Measurements from ENCODE around the gene SPRED3.

DNA sequence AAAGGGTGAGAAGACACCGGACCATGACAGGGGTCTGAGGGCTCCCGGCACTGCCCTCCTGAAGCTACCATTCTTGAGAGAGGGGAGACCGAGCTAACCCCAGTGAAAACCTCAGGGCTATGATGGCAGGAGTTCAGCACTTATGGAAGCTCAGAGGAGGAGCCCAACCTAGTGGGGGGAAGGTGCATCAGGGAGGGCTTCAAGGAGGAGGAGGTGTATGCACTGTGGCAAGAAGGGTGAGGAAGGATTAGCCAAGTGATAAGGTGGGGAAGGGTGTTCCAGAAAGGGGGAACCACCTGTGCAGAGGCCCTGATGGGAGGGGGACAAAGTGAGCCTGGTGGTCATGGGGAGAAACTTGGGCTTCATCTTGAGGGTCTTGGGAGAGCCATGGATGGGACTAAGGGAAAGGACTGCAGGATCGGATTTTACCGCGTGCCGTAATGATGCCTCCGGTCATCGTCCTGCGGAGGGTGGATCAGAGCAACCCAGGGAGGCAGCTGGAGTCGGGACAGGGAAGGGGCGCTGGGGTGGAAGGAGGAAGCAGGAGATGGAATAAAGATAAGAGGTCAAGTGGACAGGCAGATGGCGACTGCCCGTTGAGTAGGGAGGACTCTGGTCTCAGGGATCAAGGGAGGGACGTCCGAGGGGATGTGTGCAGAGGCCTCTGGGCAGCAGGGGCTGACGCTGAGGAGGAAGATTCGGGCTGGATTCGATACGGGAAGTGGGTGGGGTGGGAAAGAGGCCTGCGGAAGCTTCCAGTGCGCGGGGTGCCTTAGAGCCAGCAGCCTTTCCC, 27.5 kb upstream of the SPRED3 start:
- TF ChIP-seq, protein P1, sequence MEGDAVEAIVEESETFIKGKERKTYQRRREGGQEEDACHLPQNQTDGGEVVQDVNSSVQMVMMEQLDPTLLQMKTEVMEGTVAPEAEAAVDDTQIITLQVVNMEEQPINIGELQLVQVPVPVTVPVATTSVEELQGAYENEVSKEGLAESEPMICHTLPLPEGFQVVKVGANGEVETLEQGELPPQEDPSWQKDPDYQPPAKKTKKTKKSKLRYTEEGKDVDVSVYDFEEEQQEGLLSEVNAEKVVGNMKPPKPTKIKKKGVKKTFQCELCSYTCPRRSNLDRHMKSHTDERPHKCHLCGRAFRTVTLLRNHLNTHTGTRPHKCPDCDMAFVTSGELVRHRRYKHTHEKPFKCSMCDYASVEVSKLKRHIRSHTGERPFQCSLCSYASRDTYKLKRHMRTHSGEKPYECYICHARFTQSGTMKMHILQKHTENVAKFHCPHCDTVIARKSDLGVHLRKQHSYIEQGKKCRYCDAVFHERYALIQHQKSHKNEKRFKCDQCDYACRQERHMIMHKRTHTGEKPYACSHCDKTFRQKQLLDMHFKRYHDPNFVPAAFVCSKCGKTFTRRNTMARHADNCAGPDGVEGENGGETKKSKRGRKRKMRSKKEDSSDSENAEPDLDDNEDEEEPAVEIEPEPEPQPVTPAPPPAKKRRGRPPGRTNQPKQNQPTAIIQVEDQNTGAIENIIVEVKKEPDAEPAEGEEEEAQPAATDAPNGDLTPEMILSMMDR (conservative IDR thresholded peaks at IDR 0.05; ENCODE audit: low read length): no peak
- TF ChIP-seq EZH2phosphoT487 (IDR thresholded peaks at IDR 0.05; ENCODE audit: borderline replicate concordance): no peak
